Loucy (cell line): Measurements from ENCODE around the gene ZNF598.

ENCODE experiments used
- EZH2phosphoT487 ChIP-seq: fragments of 200-600 bp; IDR thresholded peaks from 2 replicates; pipeline ENCODE4 v1.6.1; 2018; ENCODE audit warnings: antibody characterized with exemption, mild to moderate bottlenecking, moderate library complexity, borderline replicate concordance
- TF ChIP-seq, protein P1 (sequence below): fragments of 200-600 bp; sonication (generic); conservative IDR thresholded peaks from 2 replicates; pipeline ENCODE4 v1.5.1; 2014; ENCODE audit warnings: mild to moderate bottlenecking, antibody characterized with exemption, low read length

GRCh38 chr16:2048116-2048543 lies 38.5 kb upstream of the ZNF598 start:
- TF ChIP-seq, protein P1, sequence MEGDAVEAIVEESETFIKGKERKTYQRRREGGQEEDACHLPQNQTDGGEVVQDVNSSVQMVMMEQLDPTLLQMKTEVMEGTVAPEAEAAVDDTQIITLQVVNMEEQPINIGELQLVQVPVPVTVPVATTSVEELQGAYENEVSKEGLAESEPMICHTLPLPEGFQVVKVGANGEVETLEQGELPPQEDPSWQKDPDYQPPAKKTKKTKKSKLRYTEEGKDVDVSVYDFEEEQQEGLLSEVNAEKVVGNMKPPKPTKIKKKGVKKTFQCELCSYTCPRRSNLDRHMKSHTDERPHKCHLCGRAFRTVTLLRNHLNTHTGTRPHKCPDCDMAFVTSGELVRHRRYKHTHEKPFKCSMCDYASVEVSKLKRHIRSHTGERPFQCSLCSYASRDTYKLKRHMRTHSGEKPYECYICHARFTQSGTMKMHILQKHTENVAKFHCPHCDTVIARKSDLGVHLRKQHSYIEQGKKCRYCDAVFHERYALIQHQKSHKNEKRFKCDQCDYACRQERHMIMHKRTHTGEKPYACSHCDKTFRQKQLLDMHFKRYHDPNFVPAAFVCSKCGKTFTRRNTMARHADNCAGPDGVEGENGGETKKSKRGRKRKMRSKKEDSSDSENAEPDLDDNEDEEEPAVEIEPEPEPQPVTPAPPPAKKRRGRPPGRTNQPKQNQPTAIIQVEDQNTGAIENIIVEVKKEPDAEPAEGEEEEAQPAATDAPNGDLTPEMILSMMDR = no peak
- TF ChIP-seq EZH2phosphoT487 = no peak
